Amniotic stem cell (primary cell): ENCODE results near the gene ZNF3.

ENCODE experiments used
- DNase-seq: peaks from one replicate; lab custom pipeline; 2025; lab: John Stamatoyannopoulos, UW

ZNF3 gene

GRCh38 chr7:100109521-100110163, 28.1 kb upstream of the ZNF3 start:
- no peak for DNase-seq

GRCh38 chr7:100107890-100108289, 26.4 kb upstream of the ZNF3 start:
- no peak for DNase-seq

- DNase-seq: no peak
These were observed 25.7 kb upstream of the ZNF3 start for GRCh38 chr7:100107125-100107737.

DNA sequence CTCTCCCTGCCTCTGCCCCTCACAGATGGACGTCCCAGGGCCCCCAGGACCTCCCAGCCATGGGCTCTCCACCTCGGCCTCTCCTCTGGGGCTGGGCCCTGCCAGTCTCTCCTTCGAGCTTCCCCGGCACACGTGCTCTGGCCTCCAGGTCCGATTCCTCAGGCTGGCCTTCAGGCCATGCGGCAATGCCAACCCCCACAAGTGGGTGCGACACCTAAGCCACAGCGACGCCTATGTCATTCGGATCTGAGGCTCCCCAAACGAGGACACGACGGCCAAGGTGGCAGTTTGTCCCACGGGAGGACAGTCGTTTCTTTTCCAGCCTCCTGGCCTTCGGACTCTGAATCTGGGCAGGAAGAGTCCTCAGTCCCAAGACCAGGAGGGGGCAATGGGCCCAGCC, 25.1 kb upstream of the ZNF3 start:
- DNase-seq: no peak

DNA sequence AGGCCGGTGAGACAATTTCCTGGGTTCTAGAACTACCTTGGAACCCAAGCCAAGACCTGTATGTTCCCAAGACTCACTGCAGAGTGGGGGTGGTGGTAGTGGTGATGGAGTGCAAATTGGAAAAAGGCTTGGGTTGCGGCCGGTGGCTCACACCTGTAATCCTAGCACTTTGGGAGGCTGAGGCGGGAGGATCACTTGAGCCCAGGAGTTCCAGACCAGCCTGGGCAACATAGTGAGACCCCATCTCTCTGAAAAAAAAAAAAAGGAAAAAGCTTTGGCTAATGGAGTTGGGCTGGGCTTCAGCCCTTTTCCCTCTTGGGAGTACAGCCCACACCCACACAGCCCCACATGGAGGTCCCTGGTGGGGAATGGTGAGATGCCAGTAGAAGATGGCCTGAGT, 24.0 kb upstream of the ZNF3 start:
- no peak for DNase-seq

DNA sequence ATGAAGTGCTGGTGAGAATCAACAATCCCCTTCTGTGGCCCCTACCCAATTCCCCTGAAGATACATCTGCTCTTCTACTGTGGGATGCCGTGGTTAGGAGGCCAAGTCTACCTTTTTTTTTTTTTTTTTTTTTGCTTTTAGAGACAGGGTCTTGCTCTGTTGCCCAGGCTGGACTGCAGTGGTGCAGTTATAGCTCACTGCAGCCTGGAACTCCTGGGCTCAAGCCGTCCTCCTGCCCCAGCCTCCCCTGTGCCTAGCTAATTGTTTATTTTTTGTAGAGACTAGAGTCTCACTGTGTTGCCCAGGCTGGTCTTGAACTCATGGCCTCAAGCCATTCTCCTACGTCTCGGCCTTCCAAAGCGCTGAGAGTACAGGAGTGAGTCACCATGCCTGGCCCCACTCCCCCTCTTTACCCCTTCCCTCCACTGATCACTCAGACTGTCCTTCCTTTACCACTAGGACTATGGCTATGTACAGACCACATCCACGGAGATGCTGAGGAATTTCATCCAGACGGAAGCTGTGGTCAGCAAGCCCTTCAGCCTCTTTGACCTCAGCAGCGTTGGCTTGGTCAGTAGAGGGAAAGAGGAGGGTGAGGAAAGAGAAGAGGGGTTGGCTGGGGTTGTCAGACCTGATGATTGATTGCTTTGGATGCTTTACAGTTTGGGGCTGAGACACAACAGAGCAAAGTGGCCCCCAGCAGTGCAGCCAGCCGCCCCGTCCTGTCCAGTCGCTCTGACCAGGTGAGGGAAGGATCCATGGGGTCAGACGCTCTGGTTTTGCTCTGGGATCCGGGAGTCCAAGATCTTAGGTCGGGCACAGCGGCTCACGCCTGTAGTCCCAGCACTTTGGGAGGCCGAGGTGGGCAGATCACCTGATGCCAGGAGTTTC, 21.7 kb upstream of the ZNF3 start:
- no peak for DNase-seq

DNA sequence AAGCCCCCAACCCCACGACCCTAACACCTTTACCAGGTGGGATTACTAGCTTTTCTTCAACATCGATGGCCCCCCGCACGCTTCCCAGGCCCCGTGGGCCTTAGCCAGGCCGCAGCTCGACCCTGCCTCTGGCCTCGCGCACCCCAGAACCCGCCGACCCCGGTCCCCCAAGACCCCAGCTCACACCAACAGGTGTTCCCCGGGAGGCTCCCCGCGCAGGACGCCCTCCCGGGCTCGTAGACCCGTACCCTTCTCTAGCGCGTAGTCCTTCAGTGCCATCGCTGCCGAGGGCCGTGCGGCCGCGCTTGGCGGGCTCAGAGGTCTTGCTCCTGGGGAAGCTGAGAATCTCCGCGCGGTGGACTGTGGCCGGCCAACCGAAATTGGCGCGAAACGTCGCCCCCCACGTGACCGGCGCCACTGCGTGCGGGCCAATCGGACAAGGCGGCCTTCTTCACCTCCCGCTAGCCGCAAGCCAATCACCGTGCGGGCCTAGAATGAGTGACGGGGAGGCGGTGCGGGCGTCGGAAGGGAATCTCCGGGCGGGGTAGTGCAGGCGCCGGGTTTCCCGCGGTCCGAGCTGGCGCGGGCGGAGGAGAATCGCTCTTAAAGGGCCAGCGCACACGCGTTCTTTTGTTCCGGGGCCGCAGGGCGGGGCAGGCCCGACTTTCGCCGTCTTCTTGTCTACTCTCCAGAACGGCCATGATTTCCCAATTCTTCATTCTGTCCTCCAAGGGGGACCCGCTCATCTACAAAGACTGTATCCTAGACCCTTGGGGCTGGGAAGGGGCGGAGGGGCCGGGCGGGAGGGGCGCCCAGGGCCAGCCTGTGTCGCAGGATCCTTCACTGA, 19.7 kb upstream of the ZNF3 start, which contains the start of the genes AP4M1 and MCM7:
AP4M1 (plus strand) TSS at position 628 of the 847 bp plus-strand sequence; CDS start at position 700, 72 bp downstream.
MCM7 (minus strand) TSS at position 382 of the 847 bp plus-strand sequence; CDS start at position 279, 103 bp downstream.
- peak; percentile 97 for DNase-seq

DNA sequence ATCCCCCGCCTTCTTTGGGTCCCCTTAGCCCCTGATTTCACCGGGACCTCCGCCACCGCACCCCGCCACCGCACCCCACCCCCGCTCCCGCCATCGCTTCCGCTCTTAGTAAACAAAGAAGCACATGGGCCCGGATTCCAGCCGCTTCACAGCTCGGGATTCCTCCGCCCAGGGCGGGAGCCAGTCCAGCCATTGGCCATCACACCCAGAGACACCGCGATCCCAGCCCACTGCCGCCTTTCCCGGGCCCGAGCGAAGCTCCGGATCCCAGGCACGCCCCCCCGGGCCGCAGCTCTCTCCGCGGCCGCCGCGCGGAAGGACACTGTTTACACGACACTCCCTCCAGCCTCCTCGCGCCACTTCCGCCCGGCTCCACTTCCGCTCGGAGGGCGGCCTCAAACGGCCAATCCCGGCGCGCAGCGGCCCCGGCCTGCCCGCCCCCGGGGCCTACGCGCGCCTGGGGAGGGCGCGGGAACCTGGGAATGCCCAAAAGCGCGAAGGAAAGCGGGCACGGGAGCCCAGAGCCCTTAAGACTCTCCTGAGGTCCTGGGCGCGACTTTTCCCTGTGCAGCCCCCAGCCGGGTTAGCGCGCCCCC, 19.0 kb upstream of the ZNF3 start:
- DNase-seq: peak; percentile 97

DNA sequence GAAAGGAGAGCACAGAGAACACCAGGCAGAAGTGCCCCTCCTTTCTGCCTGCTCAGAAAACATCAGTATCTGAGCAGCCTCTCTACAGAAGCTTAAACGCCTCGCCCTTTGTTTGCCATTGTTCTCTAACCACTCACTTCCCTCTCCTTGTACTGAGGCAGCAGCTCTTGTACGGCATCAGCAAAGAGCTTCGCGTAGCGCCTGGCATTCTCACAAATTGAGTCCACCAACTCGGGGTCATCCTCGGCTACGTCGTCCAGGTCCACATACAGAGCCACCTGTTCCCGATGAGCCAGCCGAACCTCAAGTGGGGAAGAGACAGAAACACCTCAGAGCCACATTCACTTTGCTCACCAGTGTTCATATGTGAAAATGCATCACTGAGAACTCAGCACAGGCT, 17.9 kb upstream of the ZNF3 start:
- DNase-seq: no peak

DNA sequence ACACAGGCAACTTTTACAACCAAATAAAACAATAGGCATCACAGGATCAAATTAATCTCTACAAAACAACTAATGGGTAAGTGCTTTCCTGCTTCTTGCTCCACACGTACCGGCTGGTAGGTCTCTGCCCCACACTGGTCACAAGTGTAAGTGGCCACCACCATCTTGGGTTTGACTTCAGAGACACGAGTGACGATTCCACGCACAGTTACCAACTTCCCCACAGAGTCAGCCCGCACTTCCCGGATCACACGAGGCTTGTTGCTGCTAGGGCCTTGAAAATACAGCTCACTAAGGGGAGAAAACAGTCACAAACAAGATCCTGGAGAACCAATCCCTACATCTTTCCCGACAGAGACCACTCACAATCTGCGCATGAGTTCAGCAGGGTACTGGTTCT, 17.4 kb upstream of the ZNF3 start:
- DNase-seq: no peak

- no peak for DNase-seq
These were observed 14.2 kb upstream of the ZNF3 start for GRCh38 chr7:100095704-100096103.

DNA sequence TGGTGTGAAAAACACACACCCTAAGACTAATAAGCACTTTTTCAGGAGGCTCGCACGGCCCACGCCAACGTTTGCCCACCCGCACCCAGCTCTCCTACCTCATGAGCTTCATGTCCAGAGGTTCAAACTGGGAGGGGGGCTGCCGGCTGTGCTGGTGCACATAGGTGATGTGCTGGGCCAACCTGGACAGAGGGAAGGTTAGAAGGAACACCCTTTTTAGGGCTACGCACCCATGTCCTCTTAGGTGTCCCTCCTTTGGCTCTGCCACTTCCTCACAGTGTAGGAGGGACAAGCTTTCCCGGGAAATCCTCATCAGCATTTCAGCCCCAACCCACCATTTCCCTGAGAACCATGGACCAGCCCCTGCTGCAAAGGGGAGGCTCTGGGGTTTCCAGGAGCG, 13.8 kb upstream of the ZNF3 start:
- no peak for DNase-seq

DNA sequence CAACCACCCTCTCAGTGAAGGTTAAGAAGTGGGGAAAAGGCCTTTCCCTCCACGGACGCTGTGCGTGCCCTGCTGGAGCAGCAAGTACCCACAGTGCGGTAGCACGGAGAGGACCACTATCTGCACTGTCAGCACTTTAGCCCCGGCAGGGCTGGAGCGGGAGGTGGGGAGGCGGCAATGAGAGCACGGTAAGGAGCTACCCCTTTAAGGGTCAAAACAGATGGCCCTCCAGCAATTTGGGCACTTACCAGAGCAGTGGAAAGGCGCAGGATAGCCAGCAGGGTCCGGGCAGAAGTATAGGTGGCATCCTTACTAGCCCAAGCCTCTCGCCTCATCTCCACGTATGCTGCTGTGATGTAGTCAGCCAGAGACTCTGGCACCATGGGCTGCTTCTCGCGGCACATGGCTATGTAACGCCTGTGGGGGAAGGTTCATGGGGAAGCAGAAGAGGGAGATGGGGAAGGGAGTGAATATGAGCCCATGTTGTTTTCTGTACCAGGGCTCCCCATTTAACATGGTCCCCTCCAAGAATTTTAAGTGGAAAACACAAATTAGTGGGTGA, 12.5 kb upstream of the ZNF3 start:
- DNase-seq: no peak

DNA sequence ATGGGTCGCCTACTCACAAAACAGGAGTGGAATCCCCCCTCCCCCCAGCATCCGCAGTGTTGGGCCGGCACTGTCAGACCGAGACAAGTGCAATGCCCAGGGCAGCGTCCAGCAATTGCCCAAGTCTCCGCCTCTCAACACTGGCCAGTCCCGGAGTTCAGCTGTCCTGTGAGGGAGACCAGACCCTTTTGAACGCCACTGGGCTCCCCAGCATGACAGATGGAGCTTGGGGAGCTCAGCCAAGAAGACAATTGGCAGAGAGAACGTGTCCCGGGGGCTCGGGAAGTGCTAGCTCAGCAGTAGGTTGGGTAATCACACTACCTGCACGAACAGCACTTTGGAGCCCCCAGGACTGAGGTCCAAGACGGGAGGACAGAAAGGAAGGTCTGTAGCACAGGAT, 12.0 kb upstream of the ZNF3 start:
- no peak for DNase-seq

- no peak for DNase-seq
These were observed 11.5 kb upstream of the ZNF3 start for GRCh38 chr7:100093054-100093453.

DNA sequence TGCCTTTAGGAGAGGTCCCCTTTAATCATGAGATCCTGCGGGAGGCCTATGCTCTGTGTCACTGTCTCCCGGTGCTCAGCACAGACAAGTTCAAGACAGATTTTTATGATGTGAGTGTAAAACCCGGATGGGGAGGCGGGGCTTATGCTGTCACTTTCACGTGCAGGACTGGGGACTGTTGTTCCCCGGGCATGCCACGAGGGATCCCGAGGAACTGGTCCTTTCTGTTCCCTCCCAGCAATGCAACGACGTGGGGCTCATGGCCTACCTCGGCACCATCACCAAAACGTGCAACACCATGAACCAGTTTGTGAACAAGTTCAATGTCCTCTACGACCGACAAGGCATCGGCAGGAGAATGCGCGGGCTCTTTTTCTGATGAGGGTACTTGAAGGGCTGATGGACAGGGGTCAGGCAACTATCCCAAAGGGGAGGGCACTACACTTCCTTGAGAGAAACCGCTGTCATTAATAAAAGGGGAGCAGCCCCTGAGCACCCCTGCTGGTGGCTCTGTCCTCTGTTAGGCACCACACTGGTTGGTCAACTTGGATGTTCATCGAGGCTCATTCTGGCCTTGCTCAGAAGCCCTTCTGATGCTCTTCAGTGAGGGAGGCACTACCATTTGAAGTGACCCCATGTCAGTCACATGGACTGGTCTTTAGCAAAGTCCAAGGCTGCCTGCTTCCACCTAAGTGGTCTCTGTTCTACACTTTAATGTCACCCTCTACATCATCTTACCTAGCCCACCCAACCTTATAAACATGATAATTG, 10.1 kb upstream of the ZNF3 start:
- no peak for DNase-seq

- no peak for DNase-seq
These were observed 9.2 kb upstream of the ZNF3 start for GRCh38 chr7:100090527-100091410.

DNA sequence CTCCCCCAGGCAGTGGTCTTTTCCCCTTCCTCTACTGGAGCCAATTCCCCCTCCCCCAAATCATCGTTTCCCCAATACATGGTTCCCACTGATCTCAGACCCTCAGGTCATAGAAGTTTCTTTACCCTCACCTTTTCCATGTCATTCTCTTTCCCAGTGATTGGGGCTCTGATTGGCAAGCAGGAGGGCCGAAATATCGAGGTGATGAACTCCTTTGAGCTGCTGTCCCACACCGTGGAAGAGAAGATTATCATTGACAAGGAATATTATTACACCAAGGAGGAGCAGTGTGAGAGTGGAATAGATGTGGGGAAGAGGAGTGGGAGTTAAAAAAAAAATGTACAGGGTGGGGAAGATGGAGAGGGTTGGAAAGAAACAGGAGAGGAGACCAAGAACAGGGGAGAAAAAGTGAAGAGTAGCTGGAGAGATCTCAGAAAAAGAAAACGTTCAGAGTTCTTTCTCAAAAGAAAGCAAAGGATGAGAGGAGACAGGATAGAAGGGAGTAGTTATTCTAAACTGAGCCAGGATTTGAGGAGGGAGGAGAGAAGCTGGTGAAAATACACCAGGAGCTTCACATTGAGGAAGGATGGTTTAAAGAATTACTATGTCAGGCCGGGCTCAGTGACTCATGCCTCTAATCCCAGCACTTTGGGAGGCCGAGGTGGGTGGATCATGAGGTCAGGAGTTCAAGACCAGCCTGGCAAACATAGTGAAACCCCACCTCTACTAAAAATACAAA, 8.1 kb upstream of the ZNF3 start:
- DNase-seq: no peak
